Retinal pigment epithelial cell (primary cell): ENCODE data around the gene MYO1C.

ENCODE experiments used
- DNase-seq: peaks from one replicate; pipeline ENCODE4 v3.0.0-alpha.2; 2010; ENCODE audit warnings: low read depth
- H3K4me3 ChIP-seq: 2 replicates; pipeline ENCODE4 v1.5.1; 2011; ENCODE audit warnings: mild to moderate bottlenecking, low read length, control low read depth, moderate library complexity
- TF ChIP-seq, protein P1 (sequence below): conservative IDR thresholded peaks from 2 replicates; pipeline ENCODE4 v1.5.1; 2011; ENCODE audit warnings: low read depth, low read length, control low read depth, inconsistent platforms

The MYO1C gene

GRCh38 chr17:1495265-1495989 lies 2.9 kb upstream of the MYO1C start:
- no peak overlapping the region for H3K4me3 ChIP-seq
- TF ChIP-seq, protein P1, sequence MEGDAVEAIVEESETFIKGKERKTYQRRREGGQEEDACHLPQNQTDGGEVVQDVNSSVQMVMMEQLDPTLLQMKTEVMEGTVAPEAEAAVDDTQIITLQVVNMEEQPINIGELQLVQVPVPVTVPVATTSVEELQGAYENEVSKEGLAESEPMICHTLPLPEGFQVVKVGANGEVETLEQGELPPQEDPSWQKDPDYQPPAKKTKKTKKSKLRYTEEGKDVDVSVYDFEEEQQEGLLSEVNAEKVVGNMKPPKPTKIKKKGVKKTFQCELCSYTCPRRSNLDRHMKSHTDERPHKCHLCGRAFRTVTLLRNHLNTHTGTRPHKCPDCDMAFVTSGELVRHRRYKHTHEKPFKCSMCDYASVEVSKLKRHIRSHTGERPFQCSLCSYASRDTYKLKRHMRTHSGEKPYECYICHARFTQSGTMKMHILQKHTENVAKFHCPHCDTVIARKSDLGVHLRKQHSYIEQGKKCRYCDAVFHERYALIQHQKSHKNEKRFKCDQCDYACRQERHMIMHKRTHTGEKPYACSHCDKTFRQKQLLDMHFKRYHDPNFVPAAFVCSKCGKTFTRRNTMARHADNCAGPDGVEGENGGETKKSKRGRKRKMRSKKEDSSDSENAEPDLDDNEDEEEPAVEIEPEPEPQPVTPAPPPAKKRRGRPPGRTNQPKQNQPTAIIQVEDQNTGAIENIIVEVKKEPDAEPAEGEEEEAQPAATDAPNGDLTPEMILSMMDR = no peak
- peak; percentile 81 for DNase-seq

DNA sequence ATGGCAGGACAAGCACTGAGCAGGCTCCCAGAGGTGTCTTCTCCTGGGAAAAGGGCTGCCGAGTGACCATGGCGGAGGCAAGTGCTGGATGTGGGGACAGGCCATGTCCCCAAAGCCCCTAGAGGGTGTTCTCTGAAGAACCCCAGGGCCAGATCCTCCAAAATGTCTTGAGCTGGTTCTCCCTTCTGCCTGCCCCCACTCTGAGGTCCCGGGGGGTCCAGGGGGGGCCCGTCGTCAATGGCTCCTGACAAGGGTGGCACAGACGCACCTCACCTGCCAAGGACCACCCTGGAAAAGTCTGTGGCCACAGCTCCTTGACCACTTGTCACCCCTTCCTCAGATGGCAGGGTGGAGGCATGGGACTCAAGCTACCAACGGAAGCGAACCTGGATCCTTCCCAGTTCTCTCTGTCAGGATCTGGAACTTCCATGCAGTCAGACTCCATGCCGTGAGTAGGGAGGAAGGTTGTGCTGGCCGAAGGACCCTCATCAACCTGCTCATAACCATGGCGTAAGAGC lies 2.3 kb upstream of the MYO1C start:
- TF ChIP-seq, protein P1 = no peak
- no peak for DNase-seq
- H3K4me3 ChIP-seq = no peak overlapping the region

DNA sequence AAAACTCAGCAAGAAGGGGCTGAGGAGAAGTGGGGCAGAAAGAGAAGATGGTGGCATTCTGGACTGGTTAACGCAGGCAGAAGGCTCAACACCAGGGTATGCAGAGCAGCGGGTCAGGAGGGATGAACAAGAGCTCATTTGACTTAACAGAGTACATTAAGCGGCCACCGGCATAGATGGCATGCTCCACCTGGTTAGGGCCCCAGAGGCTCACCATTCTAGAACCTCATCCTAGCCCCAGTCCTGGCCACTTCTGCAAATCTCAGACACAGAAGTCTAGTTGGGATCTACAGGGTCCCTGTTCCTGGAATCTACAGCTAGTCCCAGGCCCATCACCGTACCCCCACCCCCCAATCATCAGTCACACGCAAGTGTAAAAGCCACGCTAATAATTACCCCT lies 1.7 kb upstream of the MYO1C start:
- DNase-seq = no peak

GRCh38 chr17:1493291-1493980 lies 950 bp upstream of the MYO1C start:
- TF ChIP-seq, protein P1 = no peak
- peak overlapping the region; percentile 55 for H3K4me3 ChIP-seq
- DNase-seq = no peak

More for the DNA sequence above, 1.7 kb upstream of the MYO1C start:
- TF ChIP-seq, protein P1 = no peak
- no peak overlapping the region for H3K4me3 ChIP-seq

- TF ChIP-seq, protein P1 = no peak
- H3K4me3 ChIP-seq = peak overlapping the region; percentile 75
- no peak for DNase-seq
Observed at GRCh38 chr17:1491443-1492248, 840 bp downstream of the MYO1C start.

- H3K4me3 ChIP-seq = peak overlapping the region; percentile 75
- TF ChIP-seq, protein P1 = no peak
- DNase-seq = no peak
Observed at GRCh38 chr17:1490643-1491442, 1.6 kb downstream of the MYO1C start.
